Transverse colon (tissue), 4 donors: ENCODE measurements around the gene NR1D1. TPM values are rescaled to one million over a fixed set of nuclear protein-coding genes. Genes with fewer than 3 reads are reported as not detected.

ENCODE experiments used
- DNase-seq: peaks from one replicate; pipeline ENCODE4 v3.0.0-alpha.2; 2019
- H3K27ac ChIP-seq, 4 donors: fragments of 200-600 bp; sonication (generic); 2 replicates each; pipeline ENCODE4 v1.5.1; 2016 to 2018; ENCODE audit warnings: inconsistent platforms in 4 of 4
- H3K27me3 ChIP-seq: fragments of 200-600 bp; sonication (generic); 2 replicates; pipeline ENCODE4 v1.5.1; 2017; ENCODE audit warnings: inconsistent platforms
- H3K36me3 ChIP-seq, 4 donors: fragments of 200-600 bp; sonication (generic); 2 replicates each; pipeline ENCODE4 v1.5.1; 2017 to 2019; ENCODE audit warnings: inconsistent platforms in 4 of 4
- H3K4me1 ChIP-seq, 4 donors: fragments of 200-600 bp; sonication (generic); 2 replicates each; pipeline ENCODE4 v1.5.1; 2017 to 2020; ENCODE audit warnings: inconsistent platforms in 4 of 4
- H3K4me3 ChIP-seq, 4 donors: fragments of 200-600 bp; sonication (generic); 1 replicate in 1 of 4; 2 replicates in 3 of 4; pipeline versions ENCODE4 v1.5.1 to v1.6.1; 2017 to 2019; ENCODE audit warnings: inconsistent platforms in 4 of 4
- H3K9me3 ChIP-seq, 2 donors: fragments of 200-600 bp; sonication (generic); 2 replicates each; pipeline ENCODE4 v1.5.1; 2017 to 2019; ENCODE audit warnings: inconsistent platforms in 2 of 2
- CTCF ChIP-seq, 5 experiments: fragments of 200-600 bp in 3 of 5; fragments of 450-650 bp in 2 of 5; sonication (generic) in 3 of 5; IDR thresholded peaks; 1 replicate in 2 of 5; 2 replicates in 3 of 5; pipeline ENCODE4 v1.5.1; 2016 to 2017; ENCODE audit warnings: antibody characterized with exemption in 5 of 5, inconsistent platforms in 3 of 5, mild to moderate bottlenecking in 2 of 5, moderate library complexity in 1 of 5
- EP300 ChIP-seq: sonication (generic); formaldehyde crosslinking; IDR thresholded peaks from one replicate; pipeline ENCODE4 v1.6.1; 2017; ENCODE audit warnings: antibody characterized with exemption, low read depth
- POLR2A ChIP-seq: fragments of 450-650 bp; IDR thresholded peaks from one replicate; pipeline ENCODE4 v1.6.1; 2016; ENCODE audit warnings: antibody characterized with exemption, mild to moderate bottlenecking, moderate library complexity
- POLR2AphosphoS5 ChIP-seq, 3 donors: sonication (generic); formaldehyde crosslinking; IDR thresholded peaks; one replicate each; pipeline ENCODE4 v1.6.1; 2016; ENCODE audit warnings: antibody characterized with exemption in 3 of 3
- WGBS, 2 donors: methylation state at CpG; one replicate each; pipeline ENCODE4 v1.1.5; 2018; ENCODE audit warnings: low coverage in 1 of 2; 5-methylcytosine and 5-hydroxymethylcytosine counted together
- in situ Hi-C, 4 donors: fragments of 200-750 bp; cut with MboI; loops; one replicate each; pipeline versions ENCODE4 v1.15.0 to v1.15.1; 2017; ENCODE audit warnings: low sequenced_read_pairs in 3 of 4, low pct_ligation_motif_present in 1 of 4, low pct_unique_long_range_greater_than_20kb in 1 of 4
- intact Hi-C: fragments of 100-400 bp; cut with DNase I; formaldehyde crosslinking; loops from one replicate; pipeline ENCODE4 v1.15.1; 2023; ENCODE audit warnings: low total_unique reads
- total RNA-seq, 4 donors: library from RNA; depleted of rRNA; stranded (reverse); fragments of >200 nt; gene quantifications; one replicate each; pipeline ENCODE4 v1.1.0, GENCODE V29; 2016

Gene NR1D1
- total RNA-seq, 4 donors from 2014 or later: 4.8 to 18.0 (median 7.3) TPM

- intact Hi-C loops: loop anchor here (5.0 kb wide), 1 partner anchor 52 kb away; no protein-coding TSS in a partner anchor
- H3K27ac ChIP-seq: peak overlapping the region in 3 of 4 donors; percentile 10 to 83 (median 73)
- H3K4me3 ChIP-seq: no peak overlapping the region
- H3K9me3 ChIP-seq: no peaks in the 10 kb centered on the region
- no peaks in the 10 kb centered on the region for H3K27me3 ChIP-seq
- in situ Hi-C loops: loop anchor here in 1 of 4 donors (10.0 kb wide), 1 partner anchor 55 kb away; no protein-coding TSS in a partner anchor
- H3K36me3 ChIP-seq: no peaks in the 10 kb centered on the region
- 43 to 80% methylated on average over 2 to 8 of the region's 8 CpGs for WGBS, 2 donors
- peaks cover 19 to 35% (median 22%) of the 10 kb centered on the region in 4 donors for H3K4me1 ChIP-seq
- no peak for DNase-seq
- TF ChIP-seq POLR2AphosphoS5 (IDR thresholded peaks at IDR 0.05) (no peak), EP300 (no peak), POLR2A (no peak), CTCF (IDR thresholded peaks at IDR 0.05) (no peak)
Measured at GRCh38 chr17:40059729-40060475, 40.5 kb downstream of the NR1D1 start.

GRCh38 chr17:40058865-40059264 lies 41.5 kb downstream of the NR1D1 start:
- peak overlapping the region; percentile 70 to 83 (median 72) for H3K27ac ChIP-seq
- H3K4me3 ChIP-seq: no peak overlapping the region
- in situ Hi-C loops (no loop called here), intact Hi-C loops (no loop called here)
- WGBS, 2 donors: 96 to 100% methylated on average over 1 of the region's 1 CpG
- DNase-seq: no peak
- no peaks in the 10 kb centered on the region for H3K9me3 ChIP-seq
- H3K36me3 ChIP-seq: no peaks in the 10 kb centered on the region
- H3K27me3 ChIP-seq: no peaks in the 10 kb centered on the region
- peaks cover 9 to 30% (median 14%) of the 10 kb centered on the region in 4 donors for H3K4me1 ChIP-seq
- TF ChIP-seq POLR2A (no peak), CTCF (IDR thresholded peaks at IDR 0.05) (no peak), POLR2AphosphoS5 (IDR thresholded peaks at IDR 0.05) (no peak), EP300 (no peak)

- Histone ChIP-seq H3K4me1 (peaks cover 12 to 34% (median 18%) of the 10 kb centered on the region in 4 donors), H3K4me3 (no peak overlapping the region), H3K27ac (peak overlapping the region; percentile 70 to 83 (median 72)), H3K36me3 (no peaks in the 10 kb centered on the region), H3K27me3 (no peaks in the 10 kb centered on the region), H3K9me3 (no peaks in the 10 kb centered on the region)
- in situ Hi-C loops: no loop called here
- 16 to 53% methylated on average over 7 to 8 of the region's 8 CpGs for WGBS, 2 donors
- intact Hi-C loops: no loop called here
- TF ChIP-seq POLR2AphosphoS5 (IDR thresholded peaks at IDR 0.05): no peak
- no peak for DNase-seq
Measured at GRCh38 chr17:40058186-40058784, 42.1 kb downstream of the NR1D1 start.

- WGBS, 2 donors: 85 to 100% methylated on average over 1 to 6 of the region's 6 CpGs
- H3K27ac ChIP-seq: no peak overlapping the region
- no peak for TF ChIP-seq POLR2A
- H3K4me3 ChIP-seq: no peak overlapping the region
- intact Hi-C loops (no loop called here), in situ Hi-C loops (no loop called here)
- no peaks in the 10 kb centered on the region for H3K27me3 ChIP-seq
- H3K4me1 ChIP-seq: peaks cover 5 to 32% (median 11%) of the 10 kb centered on the region in 4 donors
- no peaks in the 10 kb centered on the region for H3K9me3 ChIP-seq
- no peaks in the 10 kb centered on the region for H3K36me3 ChIP-seq
- DNase-seq: no peak
Measured at GRCh38 chr17:40056379-40057015, 43.9 kb downstream of the NR1D1 start.

Other genes starting within 250 kb of the NR1D1 start
- gene IKZF3, start 236.3 kb downstream of the NR1D1 start, total RNA-seq: 10 to 100 TPM in 1 of 4 donors, 1 to 10 TPM in 3; 2.2 to 13.5 (median 3.0) TPM
- under 1 TPM in 1 of 4 donors, not detected in 3; 0.27 TPM for gene ZPBP2, start 232.4 kb downstream of the NR1D1 start, total RNA-seq
- gene GSDMB, start 182.0 kb downstream of the NR1D1 start, total RNA-seq: 100 to 1,000 TPM; 109 to 142 (median 116) TPM
- 10 to 100 TPM; 47.4 to 78.9 (median 56.7) TPM for gene ORMDL3, start 173.0 kb downstream of the NR1D1 start, total RNA-seq
- gene LRRC3C, start 172.9 kb downstream of the NR1D1 start, total RNA-seq: not detected
- gene GSDMA, start 137.6 kb downstream of the NR1D1 start, total RNA-seq: 1 to 10 TPM in 1 of 4 donors, not detected in 3; 3.7 TPM
- gene PSMD3, start 119.8 kb downstream of the NR1D1 start, total RNA-seq: 100 to 1,000 TPM in 3 of 4 donors, 10 to 100 TPM in 1; 80.7 to 117 (median 112) TPM
- 10 to 100 TPM in 1 of 4 donors, 1 to 10 TPM in 1, not detected in 2; 2.6 to 38.9 TPM for gene CSF3, start 85.1 kb downstream of the NR1D1 start, total RNA-seq
- gene MED24, start 46.2 kb downstream of the NR1D1 start, total RNA-seq: 100 to 1,000 TPM in 2 of 4 donors, 10 to 100 TPM in 2; 64.3 to 294 (median 112) TPM
- 10 to 100 TPM; 32.6 to 82.6 (median 58.6) TPM for gene THRA, start 37.6 kb downstream of the NR1D1 start, total RNA-seq
- gene MSL1, start 21.4 kb upstream of the NR1D1 start, total RNA-seq: 100 to 1,000 TPM in 2 of 4 donors, 10 to 100 TPM in 2; 73.9 to 258 (median 90.6) TPM
- gene CASC3, start 39.9 kb upstream of the NR1D1 start, total RNA-seq: 10 to 100 TPM; 41.8 to 65.1 (median 51.0) TPM
- gene RAPGEFL1, start 76.9 kb upstream of the NR1D1 start, total RNA-seq: 100 to 1,000 TPM; 220 to 411 (median 308) TPM
- gene WIPF2, start 118.7 kb upstream of the NR1D1 start, total RNA-seq: 10 to 100 TPM; 20.5 to 29.5 (median 25.3) TPM
- 1 to 10 TPM in 3 of 4 donors, not detected in 1; 1.6 to 3.2 (median 2.4) TPM for gene CDC6, start 187.3 kb upstream of the NR1D1 start, total RNA-seq
- 100 to 1,000 TPM in 1 of 4 donors, 10 to 100 TPM in 3; 23.5 to 110 (median 49.1) TPM for gene RARA, start 208.6 kb upstream of the NR1D1 start, total RNA-seq